GM19455 (cell line): ENCODE results near the gene AGRP.
"Not testable (repeated sequence)": the region's sequence is repeated elsewhere in the genome, so short reads cannot be mapped to it uniquely, and the experiment has no call there.

Experiments
- ATAC-seq: cut with Tn5 transposase; IDR thresholded peaks from one replicate; pipeline ENCODE4 v1.9.1; 2021; ENCODE audit not compliant: unreplicated experiment

The AGRP gene, protein sequence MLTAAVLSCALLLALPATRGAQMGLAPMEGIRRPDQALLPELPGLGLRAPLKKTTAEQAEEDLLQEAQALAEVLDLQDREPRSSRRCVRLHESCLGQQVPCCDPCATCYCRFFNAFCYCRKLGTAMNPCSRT

DNA sequence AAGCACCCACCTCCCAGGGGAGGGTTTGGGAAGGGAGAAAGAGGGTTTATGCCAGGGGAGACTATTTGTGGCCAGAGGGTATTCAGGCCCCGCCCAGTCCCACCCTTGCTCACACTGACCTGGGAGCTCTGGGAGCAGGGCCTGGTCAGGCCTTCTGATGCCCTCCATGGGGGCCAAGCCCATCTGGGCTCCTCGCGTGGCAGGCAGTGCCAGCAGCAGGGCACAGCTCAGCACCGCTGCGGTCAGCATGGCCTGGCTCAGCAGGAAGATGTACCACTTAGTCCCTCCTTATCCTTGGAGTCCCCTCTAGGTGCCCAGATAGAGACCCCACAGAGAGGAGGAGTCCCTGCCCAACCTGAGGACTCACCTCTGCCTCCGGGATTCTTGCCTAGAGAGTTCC lies at the start of gene AGRP:
AGRP (minus strand) TSS at position 398 of the 400 bp plus-strand sequence; CDS start at position 249, 149 bp downstream.
- no peak for ATAC-seq

DNA sequence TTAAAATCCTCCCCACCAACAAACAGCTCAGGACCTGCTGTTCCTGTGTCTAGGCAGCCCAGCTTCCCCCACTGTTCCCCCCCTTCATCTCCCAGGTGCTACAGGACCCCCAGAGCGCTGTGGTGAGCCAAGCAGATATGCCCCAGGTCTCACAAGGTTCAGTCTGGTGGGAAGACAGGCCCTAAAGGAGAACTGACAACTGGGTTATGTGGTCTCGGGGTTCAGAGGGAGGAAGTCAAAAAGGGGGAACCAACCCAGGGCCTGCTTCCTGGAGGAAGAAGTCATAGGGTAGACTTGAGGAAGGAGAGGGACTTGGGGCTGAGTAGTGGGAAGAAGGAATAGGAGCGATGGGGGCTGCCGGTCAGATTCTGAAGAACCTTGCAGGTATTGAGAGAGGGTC lies 47.9 kb upstream of the AGRP start:
- no peak for ATAC-seq

- ATAC-seq, result no peak
These were observed 46.9 kb upstream of the AGRP start for GRCh38 chr16:67530013-67530939.

GRCh38 chr16:67529582-67530012 lies 46.2 kb upstream of the AGRP start:
- ATAC-seq, result no peak

DNA sequence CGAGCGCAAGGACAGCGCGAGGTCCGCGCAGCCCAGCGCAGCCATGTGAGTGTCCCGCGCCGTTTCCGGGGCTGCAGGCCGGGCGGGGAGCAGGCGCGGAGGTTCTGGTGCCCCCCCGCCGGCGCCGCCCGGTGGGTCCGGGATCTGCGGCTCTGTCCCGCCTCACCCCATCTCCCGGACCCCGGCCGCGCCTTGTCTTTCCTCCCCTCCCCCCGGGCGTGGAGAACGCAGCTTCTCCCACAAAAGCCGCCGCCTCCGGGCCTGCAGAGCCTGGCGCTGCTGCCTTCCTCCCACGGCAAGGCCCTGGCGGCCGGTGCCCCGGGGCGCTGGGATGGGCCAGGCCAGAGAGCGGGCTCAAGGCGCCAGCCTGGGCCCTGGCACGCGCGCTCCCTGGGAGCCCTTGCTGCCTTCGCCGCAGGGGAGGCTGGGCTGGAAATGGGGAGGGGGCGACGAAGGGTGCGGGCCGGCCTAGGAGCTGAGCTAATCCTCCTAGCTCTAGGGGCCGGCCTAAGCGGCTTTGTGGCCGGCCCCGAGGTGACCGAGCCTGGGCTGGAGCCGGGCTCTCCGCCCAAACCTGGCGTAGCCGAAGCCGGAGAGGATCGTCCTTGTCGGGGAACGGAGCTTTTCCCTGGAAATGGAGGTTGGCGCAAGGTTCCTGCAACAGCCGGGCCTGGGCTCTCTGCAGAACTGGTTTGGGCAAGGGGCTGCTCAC lies 45.7 kb upstream of the AGRP start:
- ATAC-seq, result no peak

DNA sequence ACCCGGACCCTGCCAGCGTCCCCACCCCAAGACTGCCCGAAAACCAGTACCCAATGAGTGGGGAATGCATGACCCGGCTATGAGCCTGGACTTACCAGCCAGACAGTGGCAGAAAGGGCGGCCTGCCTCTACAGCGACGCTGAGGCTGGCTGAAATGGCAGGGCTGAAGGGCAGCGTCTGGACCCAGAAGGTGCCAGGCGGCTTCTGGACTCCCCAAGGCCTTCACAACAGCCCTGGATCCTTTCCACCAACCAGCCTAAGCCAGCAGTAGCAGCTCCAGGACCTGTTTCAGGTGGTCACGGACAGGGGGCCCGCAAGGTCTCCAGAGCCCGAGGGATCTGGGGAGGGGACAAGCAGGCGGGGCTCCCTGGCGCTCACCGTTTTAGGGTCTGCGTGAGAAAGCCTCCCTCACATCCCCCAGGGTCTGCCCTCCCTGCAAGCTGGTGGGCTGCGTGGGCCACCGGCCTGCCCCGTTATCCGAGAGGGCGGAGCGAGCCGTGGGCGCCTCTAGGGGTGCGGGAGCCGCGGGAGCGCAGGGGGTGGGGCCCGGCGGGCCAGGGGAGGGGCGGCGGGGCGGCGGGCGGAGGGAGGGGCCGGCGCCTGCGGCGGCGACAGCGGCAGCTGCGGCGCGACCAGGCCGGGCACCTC lies 45.0 kb upstream of the AGRP start, which contains the start of gene RIPOR1:
RIPOR1 (plus strand) TSS at position 608 of the 648 bp plus-strand sequence. CDS start 9,618 bp downstream, outside the sequence.
- ATAC-seq, result no peak

DNA sequence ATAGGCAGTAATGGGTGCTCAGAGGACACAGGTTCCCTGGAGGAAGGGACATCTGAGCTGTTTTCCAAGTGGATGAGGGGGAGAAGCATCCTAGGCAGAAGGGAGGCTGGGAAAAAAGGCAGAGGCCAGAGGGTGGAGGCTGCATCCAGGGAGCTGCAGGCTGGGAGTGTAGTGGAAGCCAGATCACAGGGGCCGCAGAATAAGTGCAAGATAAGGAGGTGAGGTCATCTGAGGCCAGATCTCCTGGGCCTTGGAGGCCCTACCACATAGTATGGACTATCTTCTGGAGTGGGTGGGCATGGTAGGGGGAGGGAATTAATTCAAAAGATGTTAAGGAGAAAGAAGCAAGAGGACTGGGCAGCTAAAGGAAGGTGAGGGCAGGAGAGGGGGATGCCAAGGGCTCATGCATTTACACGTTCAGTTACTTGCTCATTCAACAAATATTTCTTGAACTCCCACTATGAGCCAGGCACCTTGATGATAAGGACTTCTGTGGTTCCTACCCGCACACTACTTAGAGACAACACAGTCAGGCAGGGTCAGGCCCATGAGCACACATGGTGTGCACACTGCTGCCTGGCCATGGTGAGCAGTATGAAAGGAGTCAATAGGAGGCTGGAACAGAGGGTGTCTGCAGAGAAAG lies 42.9 kb upstream of the AGRP start:
- ATAC-seq, result no peak

DNA sequence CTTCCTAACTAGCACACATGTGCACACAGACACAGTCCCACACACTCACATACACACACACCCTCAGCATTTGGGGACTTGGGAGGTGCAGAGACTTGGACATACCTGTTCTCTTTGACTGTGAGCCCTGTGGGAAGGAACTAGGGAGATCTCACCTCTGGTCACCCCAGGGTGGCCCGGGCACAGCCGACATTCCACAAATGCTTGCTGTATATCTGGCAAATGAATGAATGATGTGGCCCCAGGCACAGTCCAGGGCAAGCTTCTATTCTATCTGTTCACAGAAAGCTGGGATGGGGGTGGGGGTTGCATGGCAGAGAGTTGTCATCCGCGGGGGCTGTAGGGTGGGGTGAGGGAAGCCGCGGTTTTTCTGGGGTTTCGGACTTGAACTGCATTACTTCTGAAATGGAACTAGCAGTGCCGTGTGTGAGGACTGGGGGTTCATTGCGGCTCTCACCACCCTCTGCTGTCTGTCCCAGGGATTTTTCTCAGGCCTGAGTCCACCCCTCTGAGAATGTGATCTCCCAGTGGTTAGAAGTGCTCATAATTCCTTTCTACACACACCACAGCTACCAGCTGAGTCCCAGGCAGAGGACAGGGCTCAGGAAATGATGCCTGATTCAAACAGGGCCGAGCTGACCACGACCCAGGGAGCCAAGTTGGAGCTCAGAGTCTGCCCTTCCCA lies 42.0 kb upstream of the AGRP start:
- no peak for ATAC-seq

DNA sequence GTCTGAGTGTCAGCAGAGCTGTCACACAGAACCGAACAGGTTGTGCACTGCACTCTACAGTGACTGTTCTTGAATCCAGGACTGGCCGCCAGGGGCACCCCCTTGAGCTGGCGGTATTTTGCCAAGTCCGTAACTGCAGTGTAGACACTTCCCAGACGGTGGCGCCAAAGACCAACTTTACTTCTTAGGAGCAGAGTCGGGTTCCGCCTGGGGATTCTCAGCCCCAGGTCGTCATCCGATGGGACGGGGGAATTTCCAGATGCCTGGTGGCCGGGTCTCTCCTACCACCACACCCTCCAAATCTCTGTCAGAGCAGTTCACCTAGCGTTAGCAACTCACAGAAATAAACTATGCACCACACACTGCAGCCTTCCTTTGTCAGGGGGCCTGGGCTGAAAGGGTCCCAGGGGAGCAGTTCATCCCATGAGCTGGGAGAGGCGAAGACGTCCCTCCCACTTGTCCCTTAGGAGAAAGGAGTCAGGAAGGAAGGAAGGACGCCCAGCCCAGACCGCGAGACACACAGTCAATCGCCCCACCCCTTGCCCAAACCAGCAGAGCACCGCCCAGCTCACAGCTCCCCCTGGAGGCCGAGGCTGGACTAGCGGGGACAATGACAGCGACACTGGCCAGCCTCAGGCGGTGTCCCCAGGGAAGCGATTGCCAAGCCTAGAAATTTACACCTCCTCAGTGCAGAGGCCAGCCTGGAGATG lies 37.9 kb upstream of the AGRP start:
- peak; percentile 61 for ATAC-seq

- ATAC-seq, result no peak
These were observed 35.9 kb upstream of the AGRP start for GRCh38 chr16:67519242-67519641.

DNA sequence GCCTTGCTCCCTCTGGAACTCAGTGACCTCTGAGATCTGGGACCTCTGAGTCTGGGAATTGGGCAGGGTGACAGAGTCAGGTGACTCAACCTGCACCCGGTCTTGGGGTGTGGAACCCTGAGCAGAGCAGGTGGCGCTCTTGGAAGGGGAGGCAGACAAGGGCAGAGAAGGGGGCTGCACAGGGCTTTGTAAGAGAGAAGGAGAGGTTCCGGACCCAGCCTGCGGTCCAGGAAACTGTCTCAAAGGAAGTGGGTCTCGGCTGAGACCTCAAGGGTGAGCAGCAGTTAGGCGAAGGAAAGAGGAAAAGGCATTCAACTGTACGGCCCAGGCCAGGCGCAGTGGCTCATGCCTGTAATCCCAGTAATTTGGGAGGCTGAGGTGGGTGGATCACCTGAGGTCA lies 35.3 kb upstream of the AGRP start:
- no peak for ATAC-seq

GRCh38 chr16:67517661-67518423 lies 34.5 kb upstream of the AGRP start:
- no peak for ATAC-seq

DNA sequence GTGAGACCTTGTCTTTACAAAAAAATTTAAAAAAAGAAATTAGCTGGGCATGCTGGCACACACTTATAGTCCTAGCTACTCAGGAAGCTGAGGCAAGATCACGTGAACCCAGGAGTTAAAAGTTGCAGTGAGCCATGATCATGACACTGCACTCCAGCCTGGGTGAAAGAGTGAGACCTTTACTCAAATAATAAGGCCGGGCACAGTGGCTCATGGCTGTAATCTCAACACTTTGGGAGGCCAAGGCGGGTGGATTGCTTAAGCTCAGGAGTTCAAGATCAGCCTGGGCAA lies 33.8 kb upstream of the AGRP start:
- ATAC-seq, result no peak

DNA sequence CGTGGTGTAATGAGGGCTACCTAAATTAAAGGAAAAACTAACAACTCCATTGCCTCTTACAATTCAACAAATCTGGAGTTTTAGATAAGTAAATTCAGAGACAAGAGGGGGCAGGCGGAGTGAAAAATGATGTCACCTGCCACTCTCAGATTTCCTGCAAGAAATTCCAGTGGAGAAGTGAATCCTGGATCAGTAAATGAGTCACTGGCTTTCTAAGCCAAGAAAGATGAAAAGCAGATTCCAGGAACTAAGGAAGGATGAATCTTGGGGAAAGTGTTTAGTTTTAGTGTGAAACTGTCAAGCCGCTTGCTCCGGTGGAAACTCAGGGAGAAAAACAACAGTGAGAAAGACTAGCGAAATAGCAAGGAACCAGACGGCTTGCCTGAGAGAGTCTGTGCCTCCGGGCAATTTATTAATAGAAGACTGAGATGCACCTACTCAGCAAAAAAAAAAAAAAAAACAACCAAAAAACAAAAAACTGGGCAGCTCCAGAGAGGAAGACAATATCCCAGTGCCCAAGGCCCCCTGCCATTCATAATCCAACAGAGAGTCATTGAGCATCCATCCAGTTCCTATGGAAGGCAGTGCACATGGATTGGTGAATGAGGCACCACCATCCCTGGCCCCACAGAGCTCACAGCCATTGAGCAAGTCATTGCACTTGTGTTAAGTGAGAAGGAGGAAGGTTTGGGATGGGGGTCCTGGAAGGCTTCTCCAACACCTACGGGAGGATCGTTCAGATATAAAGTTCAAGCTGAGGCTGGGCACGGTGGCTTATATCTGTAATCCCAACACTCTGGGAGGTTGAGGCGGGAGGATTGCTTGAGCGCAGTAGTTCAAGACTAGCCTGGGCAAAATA lies 33.2 kb upstream of the AGRP start:
- no peak for ATAC-seq

- no peak for ATAC-seq
These were observed 31.1 kb upstream of the AGRP start for GRCh38 chr16:67514382-67514828.

GRCh38 chr16:67513892-67514291 lies 30.5 kb upstream of the AGRP start:
- ATAC-seq, result not testable (repeated sequence)

- ATAC-seq, result no peak
These were observed 25.7 kb upstream of the AGRP start for GRCh38 chr16:67509016-67509415.

- no peak for ATAC-seq
These were observed 23.1 kb upstream of the AGRP start for GRCh38 chr16:67506468-67506867.
